Measurements from ENCODE around the gene PRMT5.

Gene PRMT5

DNA sequence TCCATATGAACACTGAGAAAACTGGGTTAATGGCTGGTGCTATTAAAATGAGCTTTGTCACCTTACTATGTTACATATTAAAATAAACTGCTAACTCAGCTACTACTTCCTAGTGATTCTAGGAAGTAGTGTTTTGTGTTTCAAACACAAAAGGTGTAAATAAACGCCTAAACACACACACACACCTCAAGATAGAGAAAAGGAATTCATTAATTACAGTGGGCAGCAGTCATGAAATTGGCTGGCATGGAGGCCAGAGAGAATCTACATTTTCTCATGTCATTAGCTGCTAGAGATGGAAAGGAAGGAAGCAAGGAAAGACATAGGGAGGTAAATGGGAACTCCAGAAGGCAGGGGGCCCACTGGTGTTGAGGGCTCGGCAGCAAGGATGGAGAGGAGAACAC, 787 bp upstream of the PRMT5 start:
- no peak for DNase-seq

DNA sequence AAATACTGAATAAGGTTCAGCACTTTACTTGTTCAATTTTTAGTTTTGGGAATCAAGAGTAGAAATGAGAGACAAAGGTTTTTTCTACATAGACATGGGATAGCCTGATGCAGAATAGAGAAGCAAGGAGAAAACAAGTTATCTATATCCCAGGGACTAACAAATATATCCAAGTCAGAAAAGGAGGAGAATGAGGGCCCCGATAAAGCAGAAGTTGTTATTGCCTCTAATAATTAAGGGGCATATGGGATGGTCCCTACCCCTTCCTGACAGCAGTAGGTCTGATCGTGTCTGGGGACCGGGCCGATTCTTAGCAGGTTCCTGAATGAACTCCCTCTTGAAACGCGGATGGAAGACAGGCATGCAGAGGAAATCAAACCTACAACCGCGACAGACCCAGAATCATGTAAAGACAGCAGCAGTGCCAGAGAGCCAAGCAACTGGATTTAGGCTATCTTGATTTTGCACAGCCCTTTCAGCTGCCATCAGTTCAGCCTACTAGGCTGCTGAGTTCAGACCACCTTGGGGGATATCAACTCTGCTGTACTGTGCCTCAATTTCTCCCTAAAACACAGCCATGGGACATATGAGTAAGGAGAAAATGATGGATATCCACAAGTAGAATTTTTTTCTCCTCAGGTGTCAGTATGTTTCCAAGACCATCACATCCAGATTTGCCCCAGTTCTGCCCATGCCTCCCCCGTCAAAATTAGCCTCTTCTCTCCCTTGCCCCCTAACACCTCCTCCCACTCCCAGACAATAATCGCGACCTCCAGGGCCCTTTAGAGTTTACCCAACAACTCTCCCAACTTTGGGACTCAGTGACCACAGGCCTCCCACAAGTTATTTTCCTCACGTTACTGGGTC, 706 bp downstream of the PRMT5 start:
- DNase-seq = no peak

DNA sequence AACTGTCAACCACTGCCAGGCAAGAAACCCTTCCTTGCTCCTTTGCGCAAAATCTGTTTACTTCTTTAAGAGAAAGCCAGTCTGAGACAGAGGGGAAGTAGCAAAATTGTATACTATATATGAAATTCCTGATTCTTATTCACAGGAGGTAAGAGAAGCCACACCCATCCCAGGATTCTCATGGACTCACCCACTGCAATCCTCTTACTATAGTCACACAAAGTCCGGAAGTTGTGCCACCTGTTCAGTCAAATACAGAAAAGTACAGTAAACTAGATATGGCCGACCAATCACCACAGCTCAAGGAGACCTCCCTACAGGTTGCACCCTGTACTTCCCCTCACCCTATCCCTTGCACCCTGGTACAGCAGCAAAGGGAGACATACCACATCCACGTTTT, 2.9 kb downstream of the PRMT5 start:
- DNase-seq = no peak

DNA sequence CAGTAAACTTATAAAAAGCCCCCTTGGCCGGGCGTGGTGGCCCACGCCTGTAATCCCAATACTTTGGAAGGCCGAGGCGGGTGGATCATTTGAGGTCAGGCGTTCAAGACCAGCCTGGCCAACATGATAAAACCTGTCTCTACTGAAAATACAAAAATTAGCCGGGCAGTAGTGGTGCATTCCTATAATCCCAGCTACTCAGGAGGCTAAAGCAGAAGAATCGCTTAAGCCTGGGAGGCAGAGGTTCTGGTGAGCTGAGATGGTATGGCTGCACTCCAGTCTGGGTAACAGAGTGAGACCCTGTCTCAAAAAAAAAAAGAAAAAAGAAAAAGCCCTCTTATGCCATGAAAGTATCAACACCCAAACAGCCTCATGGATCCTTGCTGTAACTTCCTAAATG, 3.7 kb downstream of the PRMT5 start:
- DNase-seq = no peak

DNA sequence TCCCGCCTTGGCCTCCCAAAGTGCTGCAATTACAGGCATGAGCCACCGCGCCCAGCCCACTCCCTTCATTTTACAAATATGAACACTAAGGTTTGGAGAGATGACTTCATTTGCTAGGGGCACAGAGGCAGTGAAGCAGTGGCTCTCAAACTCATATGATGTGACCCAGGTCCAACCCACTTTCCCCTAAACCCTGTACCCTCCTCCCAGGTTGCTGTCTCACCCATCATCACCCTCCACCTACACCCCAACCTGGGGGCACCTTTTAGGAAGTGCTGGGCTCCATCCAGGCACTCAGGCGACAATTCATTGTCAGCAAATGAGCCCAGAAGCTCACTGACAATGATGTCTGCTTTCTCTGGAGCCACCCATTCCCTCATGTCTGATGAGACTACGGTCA, 5.4 kb downstream of the PRMT5 start:
- no peak for DNase-seq

DNA sequence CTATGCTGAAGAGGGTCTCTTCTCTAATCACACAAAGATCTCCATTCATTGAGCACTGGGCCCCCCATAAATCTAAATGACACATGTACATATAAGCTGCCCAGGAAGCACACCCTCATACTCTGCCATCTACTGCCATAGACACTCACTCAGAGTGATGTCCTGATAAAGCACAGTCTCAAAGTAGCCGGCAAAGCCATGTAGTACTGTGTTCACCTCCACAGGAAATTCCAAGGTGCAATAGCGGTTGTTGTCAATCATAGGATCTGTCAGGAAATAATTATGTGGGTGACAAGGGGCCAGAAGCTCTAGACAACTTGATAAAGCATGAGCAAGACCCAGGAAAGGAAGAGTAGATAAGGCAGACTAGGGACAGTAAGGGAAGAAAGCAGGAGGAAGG, 6.9 kb downstream of the PRMT5 start:
- DNase-seq = no peak

DNA sequence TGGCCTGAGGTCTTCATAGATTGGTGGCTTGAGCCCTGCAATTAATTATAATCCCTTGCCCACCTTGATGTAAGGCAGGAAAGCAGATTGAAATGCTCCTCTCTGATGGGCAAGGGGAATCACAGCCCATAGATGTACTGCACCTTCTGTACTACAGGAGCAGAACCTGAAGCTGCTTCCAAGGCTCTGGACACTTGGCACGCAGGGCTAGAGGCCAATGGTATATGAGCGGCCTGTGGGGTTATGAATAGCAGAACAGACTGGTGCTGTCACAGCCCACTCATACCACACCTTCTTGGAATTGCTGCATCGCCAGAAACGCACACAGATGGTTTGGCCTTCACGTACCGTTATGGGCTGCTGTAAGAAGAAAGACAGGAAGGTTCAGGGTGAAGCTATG, 8.5 kb downstream of the PRMT5 start:
- no peak for DNase-seq

DNA sequence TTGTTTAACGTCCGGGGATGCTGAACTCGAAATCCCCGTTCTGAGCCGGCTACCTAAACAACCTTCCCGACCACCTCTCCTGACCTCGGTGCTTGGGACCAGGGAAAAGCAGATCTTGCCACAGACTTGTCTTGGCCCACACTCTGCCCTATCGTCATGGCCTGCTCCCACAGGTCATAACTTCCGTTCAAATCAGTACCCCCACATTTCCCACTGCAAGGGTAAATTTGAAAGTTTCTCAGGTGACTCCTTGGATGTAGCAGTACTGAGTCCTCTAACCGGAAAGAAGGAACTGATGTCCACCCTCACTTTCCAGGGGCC, 9.6 kb downstream of the PRMT5 start:
- no peak for DNase-seq

DNA sequence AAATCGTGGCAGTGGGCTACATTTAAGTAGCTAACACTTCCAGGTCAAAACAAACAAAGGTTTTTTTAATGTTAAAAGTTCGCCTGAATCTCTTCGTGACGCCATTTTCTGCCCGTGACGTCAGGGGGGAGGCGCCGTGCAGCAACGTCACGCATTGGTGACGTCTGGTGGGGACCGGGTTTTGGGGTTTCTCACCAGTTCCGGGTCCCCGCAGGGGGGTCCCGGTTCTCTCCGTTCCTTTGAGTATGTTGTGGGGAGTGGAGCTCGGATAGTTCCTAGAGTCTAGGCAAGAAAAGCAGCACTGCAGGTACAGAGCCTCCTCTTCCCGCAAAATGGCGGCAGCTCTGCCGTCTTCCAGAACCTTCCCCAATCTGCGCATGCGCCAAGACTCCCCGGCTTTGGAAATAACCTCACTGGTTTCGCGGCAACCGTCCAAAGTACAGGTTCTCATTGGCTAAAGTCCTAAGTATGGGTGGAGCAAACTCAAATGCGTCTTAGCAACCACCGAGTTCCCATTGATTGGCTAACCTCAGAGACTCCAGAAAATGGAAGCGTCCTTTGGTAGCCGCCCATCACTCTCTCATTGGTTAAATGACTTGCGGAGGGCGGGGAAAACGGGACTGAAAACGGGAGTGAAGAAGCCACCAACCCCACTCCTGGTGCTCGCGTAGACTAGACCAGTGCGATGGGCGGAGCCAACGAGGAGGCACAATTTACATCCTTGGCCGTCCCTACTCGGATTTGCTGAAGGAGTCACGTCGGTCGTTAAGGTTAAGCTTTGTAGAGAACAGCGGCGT, 10.2 kb downstream of the PRMT5 start, which contains the start of gene RBM23:
TSS of gene RBM23 (minus strand) at position 346 of the 797 bp plus-strand sequence.
- DNase-seq = peak; percentile 100

DNA sequence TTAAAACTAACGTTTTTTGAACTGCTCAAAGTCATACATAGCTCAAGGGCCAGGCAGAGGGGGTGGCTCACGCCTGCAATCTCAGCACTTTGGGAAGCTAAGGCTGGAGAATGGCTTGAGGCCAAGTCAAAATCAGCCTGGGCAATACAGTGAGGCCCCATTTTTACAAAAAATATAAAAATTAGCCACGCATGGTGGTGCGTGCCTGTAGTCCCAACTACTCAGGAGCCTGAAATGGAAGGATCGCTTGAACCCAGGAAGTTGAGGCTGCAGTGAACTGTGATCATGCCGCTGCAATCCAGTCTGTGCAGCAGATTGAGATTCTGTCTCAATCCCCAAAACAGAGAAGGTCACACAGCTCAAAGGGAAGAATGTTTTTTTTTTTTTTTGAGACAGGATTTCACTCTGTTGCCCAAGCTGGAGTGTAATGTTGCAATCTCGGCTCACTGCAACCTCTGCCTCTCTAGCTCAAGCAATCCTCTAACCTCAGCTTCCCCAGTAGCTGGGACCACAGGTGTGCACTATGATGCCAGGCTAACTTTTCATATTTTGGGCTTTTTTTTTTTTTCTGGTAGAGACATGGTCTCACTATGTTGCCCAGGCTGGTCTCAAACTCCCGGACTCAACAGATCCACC, 13.2 kb downstream of the PRMT5 start:
- peak; percentile 80 for DNase-seq

DNA sequence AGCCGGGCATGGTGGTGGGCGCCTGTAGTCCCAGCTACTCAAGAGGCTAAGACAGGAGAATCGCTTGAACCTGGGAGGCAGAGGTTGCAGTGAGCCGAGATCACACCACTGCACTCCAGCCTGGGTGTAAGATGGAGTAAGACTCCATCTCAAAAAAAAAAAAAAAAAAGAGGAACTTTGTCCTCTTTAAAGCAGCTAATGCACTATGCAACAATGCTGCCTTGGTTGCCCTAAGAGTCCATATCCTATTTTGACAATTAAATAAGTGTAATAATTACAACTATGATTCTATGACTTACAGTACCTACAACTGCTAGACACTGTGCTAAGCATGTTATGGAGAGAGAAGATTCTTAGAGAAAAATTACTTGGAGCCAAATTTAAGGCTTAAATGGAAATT, 14.3 kb downstream of the PRMT5 start:
- DNase-seq = peak; percentile 43

DNA sequence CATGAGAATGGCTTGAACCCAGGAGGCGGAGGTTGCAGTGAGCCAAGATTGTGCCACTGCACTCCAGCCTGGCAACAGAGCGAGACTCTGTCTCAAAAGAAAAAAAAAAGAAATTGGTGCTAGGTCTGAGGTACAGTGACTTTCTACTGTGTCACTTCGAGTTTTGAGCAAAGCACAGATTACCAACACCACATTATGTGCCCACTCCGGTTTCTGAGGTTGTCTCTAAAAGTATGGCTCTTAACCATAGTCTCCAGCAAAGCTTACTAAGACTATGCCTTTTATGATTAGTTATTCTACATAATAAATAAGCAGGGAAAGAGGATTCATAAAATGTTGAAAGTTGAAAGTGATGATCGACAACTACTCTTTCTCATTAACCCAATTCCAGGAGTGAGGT, 18.3 kb downstream of the PRMT5 start:
- no peak for DNase-seq

DNA sequence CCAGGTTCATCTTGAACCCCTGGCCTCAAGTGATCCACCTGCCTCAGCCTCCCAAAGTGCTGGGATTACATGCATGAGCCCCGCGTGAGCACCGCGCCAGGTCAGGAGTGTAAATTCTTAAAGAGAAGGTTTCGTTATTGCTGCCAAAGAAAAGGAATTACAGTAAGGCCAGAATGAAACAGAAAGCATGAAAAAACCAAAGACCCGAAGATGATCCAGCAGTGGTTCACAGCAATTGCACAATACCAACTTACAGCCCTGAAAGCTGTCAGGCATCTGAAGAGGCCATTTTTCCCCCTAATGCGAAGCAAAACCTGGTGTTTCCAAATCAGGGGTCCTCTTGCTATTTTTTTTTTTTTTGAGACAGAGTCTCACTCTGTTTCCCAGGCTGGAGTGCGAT, 20.6 kb downstream of the PRMT5 start:
- DNase-seq = peak; percentile 93

DNA sequence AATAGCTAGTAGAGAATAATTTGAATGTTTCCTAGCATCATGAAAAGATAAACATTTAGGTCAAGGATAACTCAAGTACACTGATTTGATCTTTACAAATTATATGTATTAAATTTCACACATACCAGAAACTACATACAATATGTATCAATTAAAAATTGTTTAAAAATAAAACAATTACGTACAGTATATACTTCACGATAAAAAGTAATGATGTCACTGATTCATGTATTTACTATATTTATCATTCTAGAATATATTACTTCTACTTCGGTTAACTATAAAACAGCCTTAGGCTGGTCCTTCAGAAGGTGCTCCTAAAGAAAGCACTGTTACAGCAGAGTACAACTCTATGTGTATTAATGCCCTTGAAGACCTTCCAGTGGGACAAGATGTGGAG, 21.7 kb downstream of the PRMT5 start:
- no peak for DNase-seq

DNA sequence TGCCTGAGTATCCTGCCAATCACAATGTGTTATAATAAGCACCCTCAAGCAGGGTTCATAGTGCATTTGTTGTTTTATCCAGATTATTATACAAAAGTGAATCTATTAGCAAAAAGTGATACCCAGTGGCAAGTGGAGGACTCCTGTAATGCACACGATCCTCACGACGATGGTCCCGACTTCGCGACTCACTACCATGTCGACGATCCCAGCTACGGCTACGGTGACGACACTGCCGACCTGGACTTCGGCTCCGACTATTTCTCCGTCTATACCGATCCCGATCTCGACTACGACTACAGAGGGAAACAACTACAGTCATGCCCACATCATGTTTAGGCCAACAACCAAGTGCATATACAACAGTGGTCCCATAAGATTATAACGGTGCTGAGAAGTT, 23.1 kb downstream of the PRMT5 start:
- no peak for DNase-seq

DNA sequence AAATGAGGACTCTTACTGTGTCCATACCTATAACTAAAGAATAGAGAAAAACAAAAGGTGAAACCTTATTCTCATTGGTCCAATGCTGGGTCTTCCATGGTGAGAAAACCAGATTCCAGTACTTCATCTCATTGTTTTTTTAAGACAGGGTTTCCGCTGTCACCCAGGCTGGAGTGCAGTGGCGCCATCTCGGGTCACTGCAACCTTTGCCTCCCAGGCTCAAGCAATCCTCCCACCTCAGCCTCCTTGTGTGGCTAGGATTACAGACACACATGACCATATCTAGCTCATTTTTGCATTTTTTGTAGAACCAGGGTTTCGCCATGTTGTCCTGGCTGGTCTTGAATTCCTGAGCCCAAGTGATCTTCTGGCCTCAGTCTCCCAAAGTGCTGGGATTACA, 23.5 kb downstream of the PRMT5 start:
- DNase-seq = no peak

DNA sequence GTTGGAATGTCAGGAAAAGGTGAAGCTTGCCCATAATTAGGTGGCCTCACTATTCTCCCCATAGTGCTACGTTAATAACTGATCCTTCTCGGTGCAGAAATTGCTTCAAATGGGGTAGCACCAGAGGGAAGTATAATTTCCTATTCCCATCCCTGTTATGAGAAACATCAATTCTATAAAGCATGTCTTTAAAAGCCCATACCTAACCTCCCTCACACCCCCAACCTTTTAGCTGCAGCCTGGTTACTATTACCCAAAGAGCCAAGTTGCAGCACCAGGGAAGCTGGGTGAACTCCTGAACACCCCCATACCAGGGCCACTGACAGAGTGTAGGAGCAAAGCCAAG, 25.5 kb downstream of the PRMT5 start:
- no peak for DNase-seq

DNA sequence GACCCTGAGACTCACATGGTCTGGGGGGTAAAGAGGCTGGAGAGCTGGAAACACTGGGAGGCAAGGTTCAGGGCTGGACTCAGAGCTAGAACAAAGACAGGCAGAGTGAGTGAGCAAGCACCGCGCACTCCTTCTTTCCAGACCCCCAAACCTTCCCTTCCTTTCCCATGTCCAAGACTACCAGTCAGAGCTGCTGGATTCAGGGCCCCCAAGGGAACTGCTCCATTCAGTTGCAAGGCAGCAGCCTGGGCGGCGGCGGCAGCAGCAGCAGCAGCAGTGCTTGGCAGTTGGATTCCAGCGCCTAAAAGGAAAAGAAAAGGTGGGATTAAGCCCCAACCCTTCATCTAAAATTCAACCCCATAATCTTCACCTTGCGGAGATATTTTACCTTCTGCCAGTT, 27.4 kb downstream of the PRMT5 start:
- DNase-seq = no peak

DNA sequence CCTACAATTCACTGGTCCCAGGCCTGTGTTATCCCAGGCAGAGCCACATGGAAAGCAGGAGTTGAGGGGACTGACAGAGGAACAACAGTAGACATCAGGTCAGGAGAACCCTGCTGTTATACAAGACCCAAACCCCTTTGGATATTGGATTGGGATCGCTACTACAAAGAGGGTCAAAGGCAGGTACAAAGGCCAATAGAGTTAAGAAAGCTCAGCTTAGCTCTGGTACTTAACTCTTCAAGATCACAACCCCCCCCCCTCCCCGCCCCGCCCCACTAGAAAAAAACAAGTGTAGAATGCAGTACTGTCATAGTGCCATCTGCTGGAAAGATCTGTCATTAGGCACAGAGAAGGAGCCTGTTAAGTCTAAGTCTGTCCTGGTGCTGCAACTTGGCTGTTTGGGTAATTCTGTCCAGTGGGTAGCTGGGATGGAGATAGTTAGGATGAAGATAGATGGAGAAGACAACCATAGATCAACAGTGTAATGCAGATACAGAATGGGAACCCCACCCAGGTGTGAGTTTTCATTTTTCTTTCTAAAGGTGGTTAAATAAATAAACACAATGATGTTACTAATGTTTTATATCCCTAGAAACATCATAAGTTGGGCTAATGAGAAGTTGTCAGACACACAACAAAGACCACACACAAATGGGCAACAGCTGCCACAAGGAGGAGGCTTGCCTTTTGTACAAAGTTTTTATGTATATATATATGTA, 28.9 kb downstream of the PRMT5 start:
- DNase-seq = peak; percentile 62

DNA sequence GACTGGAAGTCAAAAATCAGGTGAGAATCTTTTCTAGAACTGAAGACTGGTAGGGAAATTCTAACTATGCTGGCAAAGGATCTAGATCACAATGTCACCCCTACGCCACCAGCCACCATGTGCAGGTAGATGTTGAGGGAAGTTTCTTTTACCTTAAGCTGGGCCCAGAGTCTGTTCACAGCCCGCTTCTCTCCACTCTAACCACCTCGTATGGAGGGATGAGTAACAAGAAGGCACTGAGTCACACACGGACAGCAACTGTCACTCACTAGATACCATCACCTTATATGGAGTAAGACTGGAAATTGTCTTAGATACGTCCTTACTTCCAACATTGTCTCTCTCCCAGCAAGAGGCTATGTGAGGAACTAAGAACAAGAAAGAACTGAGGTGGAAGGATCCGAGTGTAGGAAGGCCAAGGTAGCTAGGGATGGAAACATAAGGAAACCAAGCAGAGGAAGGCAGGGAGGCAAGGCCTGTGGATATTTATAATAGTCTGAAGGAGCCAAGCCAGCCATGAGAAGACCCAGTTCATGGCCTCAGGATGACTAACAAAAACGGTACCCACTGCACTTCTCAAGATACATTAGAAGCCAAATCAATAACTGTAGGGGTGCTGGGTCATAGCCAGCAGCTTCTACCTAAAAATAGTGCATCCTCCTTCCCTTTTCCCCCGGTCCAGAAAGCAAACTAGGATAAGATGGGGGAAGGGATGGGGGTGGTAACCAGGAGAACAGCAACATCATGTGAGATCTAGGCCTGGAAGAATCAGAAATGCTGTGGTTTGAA, 30.7 kb downstream of the PRMT5 start:
- no peak for DNase-seq

DNA sequence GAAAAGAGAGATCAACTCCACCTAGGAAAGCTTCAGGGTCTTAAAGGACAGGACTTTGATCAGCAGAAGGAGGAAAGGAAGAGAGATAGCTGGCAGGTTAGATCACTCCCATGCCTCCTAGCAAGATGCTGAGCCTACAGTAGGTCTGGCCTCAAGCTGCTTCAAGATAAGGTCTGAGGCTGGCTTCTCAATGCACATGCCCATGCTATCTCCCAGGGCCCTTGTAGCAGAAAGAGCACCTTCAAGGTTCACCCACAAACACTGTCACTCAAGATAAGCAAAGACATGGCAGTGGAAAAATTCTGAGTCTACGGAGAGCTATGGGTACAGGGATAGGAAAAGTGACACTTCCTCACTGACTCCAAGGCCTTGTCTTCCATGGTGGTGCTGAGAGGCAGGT, 31.8 kb downstream of the PRMT5 start:
- no peak for DNase-seq

DNA sequence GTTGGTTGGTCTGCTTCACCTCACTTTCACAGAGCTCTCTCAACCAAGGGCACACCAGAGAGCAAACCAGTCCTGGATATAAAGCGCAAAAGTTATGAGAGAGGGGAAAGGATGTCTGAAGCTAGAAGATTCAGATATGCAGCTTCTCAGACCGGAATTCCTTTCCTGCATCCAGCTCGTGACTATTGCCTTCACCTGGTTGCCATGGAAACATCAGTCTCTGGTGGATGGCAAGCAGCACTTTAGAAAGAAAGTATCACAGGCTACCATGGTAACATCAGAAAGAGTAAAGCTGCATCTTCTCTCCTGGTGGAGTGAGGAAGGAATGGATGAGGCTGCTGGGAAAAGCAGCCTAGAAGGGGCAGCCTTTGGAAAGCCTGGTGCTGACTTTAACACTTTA, 32.4 kb downstream of the PRMT5 start:
- DNase-seq = no peak

DNA sequence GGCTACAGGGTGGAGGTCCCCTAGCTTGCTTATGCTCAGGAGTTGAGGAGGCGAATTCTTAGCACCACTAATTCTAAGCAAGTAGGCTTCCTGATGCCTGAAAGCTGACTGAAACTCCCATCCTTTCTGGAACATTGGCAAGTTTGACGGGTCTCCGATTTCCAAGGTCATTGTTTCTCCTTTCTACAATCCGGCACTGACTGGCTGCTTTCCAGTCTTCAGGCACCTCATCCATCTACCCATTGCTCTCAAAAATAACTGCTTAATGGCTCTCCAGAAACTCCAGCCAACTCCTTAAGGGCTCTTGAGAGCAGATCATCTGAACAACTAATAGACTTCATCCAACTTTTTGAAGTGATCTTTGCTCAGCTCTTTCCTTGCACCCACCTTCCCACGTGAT, 32.8 kb downstream of the PRMT5 start:
- DNase-seq = no peak

Measured in suppressor macrophage treated with lipopolysaccharide for 4 hours (primary cell).